H1 (cell line): ENCODE results near the gene ACP3.

Experiments
- CEBPB ChIP-seq: IDR thresholded peaks from 2 replicates; pipeline ENCODE4 v1.6.1; 2012; ENCODE audit warnings: low read depth, low read length
- CREB1 ChIP-seq: IDR thresholded peaks from 2 replicates; pipeline ENCODE4 v1.6.1; 2012; ENCODE audit warnings: inconsistent platforms
- CTCF ChIP-seq, 3 experiments: IDR thresholded peaks; 1 replicate in 2 of 3; 2 replicates in 1 of 3; pipeline versions ENCODE4 v1.5.1 to v1.6.1; 2011; ENCODE audit warnings: low read length in 3 of 3, mild to moderate bottlenecking in 3 of 3, inconsistent platforms in 2 of 3, low read depth in 1 of 3, moderate library complexity in 1 of 3; ENCODE audit not compliant: insufficient read depth in 1 of 3; ENCODE audit errors: control extremely low read depth in 1 of 3
- EP300 ChIP-seq, 2 experiments: IDR thresholded peaks; 1 replicate in 1 of 2; 2 replicates in 1 of 2; pipeline ENCODE4 v1.6.1; 2011 to 2012; ENCODE audit warnings: low read depth in 2 of 2, low read length in 2 of 2, mild to moderate bottlenecking in 2 of 2, borderline replicate concordance in 1 of 2, inconsistent platforms in 1 of 2, moderate library complexity in 1 of 2
- POLR2A ChIP-seq, 2 experiments: IDR thresholded peaks; 1 replicate in 1 of 2; 2 replicates in 1 of 2; pipeline ENCODE4 v1.6.1; 2011; ENCODE audit warnings: low read depth in 2 of 2, low read length in 2 of 2, mild to moderate bottlenecking in 2 of 2; ENCODE audit errors: control extremely low read depth in 1 of 2
- RFX5 ChIP-seq: IDR thresholded peaks from 2 replicates; pipeline ENCODE4 v1.6.1; 2011; ENCODE audit warnings: low read depth, low read length, improper control_type of control experiment, borderline replicate concordance
- RNF2 ChIP-seq: fragments of 200-900, 300-1000 bp; sonication (generic); IDR thresholded peaks from 2 replicates; pipeline ENCODE4 v1.7.1; 2016; ENCODE audit warnings: borderline replicate concordance, low read depth, mild to moderate bottlenecking, antibody characterized with exemption, low read length; ENCODE audit not compliant: poor library complexity, severe bottlenecking; ENCODE audit errors: missing control alignments
- SIN3A ChIP-seq, 2 experiments: IDR thresholded peaks in 1 of 2; conservative IDR thresholded peaks in 1 of 2; 2 replicates each; pipeline ENCODE4 v1.6.1; 2011 to 2012; ENCODE audit warnings: low read length in 2 of 2, improper control_type of control experiment in 1 of 2, low read depth in 1 of 2, mild to moderate bottlenecking in 1 of 2

- TF ChIP-seq EP300 (IDR thresholded peaks at IDR 0.05; ENCODE audit: borderline replicate concordance in 1 of 2, low read depth in 2 of 2, low read length in 2 of 2) (no peak), CEBPB (no peak), CTCF (IDR thresholded peaks at IDR 0.05; ENCODE audit: control extremely low read depth in 1 of 3, insufficient read depth in 1 of 3, low read depth in 1 of 3, low read length in 3 of 3) (no peak), POLR2A (IDR thresholded peaks at IDR 0.05; ENCODE audit: control extremely low read depth in 1 of 2, low read depth in 2 of 2, low read length in 2 of 2) (no peak), RFX5 (no peak), RNF2 (no peak), SIN3A (conservative IDR thresholded peaks at IDR 0.05 in 1 of 2, IDR thresholded peaks at IDR 0.05 in 1 of 2; ENCODE audit: low read depth in 1 of 2, low read length in 2 of 2) (no peak), CREB1 (no peak)
These were observed 27.6 kb downstream of the ACP3 start for GRCh38 chr3:132344666-132345280.
